Ammon's horn (tissue), 1 donor: ENCODE data around the gene SLC7A4.
"Not testable (repeated sequence)": the region's sequence is repeated elsewhere in the genome, so short reads cannot be mapped to it uniquely, and the experiment has no call there.

ENCODE experiments used
- DNase-seq: peaks from one replicate; pipeline ENCODE4 v3.0.0-alpha.2; 2016; ENCODE audit warnings: low spot score

The SLC7A4 gene

DNA sequence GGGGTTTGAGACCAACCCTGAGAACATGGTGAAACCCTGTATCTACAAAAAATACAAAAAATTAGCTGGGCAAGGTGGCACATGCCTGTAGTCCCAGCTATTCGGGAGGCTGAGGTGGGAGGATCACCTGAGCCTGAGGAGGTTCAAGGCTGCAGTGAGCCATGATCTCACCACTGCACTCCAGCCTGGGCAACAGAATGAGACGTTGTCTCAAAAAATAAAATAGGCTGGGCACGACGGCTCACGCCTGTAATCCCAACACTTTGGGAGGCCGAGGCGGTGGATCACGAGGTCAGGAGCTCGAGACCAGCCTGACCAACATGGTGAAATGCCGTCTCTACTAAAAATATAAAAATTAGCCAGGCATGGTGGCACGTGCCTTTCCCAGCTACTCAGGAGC lies 32.1 kb upstream of the SLC7A4 start:
- not testable (repeated sequence) for DNase-seq

DNA sequence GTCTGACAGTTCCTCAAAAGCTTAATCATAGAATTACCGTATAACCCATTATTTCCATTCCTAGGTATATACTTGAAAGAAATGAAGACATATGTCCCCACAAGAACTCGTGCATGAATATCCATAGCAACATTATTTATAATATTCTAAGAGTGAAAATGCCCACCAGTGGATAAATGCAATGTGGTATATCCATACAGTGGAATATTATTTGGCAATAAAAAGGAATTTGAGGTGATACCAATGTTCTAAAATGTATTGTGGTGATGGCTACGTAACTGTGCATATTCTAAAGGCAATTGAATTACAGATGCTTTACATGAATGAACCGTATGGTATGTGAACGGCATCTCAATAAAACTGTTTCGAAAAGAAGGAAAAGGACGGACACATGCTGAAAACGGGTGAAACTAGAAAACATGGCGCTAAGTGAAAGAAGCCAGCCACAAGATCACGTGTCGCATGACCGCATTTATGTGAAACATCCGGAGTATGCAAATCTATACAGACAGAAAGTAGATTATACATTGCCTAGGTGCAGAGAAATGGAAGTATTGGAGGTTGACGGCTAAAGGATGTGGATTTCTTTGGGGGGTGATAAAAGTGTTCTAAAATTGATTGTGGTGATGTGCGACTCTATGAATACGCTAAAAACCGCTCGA lies 29.4 kb upstream of the SLC7A4 start:
- DNase-seq: not testable (repeated sequence)

- not testable (repeated sequence) for DNase-seq
Observed at GRCh38 chr22:21060363-21060762, 28.0 kb upstream of the SLC7A4 start.

DNA sequence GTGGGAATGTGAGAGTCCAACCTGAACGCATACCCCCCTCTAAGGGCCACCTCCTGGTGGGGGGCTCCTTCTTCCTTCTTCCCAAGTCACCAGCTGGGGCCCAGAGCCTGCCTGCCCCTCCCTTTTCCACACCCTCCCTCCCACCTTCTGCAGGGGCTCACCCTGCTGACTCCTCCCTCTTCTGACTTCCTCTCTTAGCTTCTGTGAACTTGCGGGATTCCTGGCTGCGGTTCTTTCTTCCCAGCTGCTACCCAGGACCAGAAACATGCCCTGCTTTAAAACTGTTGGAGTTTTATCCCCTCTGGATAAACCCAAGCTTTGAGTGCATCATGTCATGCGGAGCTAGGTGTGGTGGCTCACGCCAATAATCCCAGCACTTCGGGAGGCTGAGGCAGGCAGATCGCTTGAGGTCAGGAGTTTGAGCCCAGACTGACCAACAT lies 23.5 kb upstream of the SLC7A4 start:
- DNase-seq: no peak

DNA sequence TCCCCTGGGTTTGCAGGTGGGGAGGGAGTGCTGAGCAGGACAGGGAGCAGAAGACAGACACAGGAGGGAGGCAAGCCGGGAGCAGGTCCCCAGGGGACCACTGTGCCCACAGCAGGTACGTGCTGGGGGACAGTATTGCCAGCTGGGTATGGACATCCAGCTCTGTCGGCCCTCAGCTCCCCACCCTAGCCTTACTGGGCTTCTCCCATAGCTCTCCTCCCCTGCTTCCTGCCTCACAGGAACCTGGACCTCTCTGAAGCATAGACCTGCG lies 23.1 kb upstream of the SLC7A4 start:
- no peak for DNase-seq

DNA sequence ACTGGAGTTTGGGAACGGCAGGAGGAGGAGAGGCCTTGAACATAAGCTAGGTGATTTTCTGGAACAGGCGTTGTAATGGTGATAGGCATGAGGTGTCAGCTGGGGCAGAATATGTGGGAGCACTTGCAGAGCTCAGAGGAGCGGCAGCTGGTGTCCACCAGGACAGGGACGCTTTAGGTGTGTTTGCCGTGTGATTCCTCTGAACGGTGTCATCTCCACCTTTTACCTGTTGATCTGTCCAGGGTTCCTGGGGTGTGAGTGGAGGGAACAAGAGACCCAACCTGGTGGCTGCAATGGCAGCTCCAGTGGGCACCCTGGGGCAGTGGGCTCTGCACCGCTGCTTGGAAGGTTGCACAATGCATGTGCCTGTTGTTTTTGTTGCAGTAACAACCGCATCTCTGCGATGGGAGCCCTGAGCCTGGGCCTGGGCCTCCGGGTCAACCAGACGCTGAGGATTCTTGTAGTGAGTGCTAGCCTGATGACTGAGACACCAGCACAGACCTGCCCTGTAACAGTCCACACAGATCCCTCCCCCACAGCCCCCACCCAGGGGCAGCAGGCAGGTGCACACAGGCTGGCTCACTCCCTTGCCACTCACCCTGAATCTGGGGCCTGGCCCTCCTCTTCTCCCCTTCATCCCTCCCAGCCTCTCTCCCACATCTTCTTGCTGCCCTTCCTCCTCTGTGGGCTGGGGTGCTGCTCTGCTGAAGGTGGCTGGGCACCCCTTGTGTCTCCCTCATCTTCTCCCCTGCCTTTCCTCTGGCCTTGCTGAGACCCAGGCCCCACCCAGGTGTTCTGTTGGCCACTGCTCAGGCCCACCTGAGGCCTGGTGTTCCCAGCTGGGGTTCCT lies 22.6 kb upstream of the SLC7A4 start:
- DNase-seq: no peak

DNA sequence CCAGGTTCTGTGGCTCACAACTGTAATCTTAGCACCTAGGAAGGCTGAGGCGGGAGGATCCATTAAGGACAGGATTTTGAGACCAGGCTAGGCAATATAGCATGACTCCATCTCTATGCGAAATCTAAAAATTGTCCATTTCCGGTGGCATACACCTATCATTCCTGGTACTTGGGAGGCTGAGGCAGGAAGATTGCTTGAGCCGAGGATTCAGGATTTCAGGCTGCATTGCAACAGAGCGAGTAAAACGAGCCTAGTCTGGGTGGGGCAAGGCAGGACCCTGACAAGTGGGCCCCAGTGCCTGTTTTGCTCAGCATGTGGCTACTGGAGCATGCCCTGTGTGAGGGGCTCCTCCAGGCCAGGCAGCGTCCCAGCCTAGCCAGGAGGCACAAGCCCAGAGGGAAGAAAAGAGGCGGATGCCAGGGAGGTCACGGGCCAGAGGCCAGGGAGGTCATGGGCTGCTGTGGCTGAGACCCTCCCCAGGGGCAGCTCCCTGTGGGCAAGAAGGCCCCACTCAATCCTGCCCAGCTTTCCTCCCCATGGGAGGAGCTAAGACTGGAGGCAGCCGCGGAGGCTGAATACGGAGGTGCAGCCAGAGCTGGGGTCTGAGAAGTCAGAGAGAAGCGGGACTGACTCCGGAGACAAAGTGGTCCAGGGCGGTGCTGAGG lies 21.8 kb upstream of the SLC7A4 start:
- DNase-seq: no peak

DNA sequence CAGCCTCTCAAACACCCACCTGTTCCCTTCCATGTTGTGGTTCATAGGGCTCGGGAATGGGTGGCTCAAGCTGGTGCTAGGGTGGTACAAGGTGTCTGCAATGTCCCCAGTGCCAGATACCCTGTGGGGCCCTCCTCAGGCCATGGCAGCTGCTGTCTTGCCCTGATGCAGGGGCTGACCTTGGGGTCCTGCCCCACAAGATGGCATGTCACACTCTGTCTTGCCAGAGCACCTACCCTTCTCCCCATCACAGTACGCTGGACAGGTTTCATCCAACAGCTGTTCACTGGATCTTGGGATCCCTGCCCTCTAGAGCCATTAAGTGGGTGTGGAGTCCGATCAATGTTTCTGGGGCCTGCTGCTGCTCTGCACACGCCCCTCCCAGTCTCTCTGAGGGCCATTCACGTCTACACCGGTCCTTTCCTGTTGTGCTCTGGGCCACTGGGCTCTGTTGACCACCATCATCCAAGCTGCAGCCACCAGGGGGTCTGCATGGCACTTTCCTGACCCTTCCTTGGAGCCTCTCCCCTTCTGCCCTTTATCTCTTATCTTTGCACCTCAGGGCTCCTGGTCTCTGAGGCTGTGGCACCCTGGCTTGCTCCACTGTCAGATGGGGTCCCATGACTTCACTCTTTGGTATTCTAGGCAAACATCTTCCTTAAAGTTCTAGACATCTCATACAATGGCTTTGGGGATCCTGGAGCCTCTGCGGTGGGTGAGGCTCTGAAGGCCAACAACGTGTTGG lies 20.5 kb upstream of the SLC7A4 start:
- no peak for DNase-seq

DNA sequence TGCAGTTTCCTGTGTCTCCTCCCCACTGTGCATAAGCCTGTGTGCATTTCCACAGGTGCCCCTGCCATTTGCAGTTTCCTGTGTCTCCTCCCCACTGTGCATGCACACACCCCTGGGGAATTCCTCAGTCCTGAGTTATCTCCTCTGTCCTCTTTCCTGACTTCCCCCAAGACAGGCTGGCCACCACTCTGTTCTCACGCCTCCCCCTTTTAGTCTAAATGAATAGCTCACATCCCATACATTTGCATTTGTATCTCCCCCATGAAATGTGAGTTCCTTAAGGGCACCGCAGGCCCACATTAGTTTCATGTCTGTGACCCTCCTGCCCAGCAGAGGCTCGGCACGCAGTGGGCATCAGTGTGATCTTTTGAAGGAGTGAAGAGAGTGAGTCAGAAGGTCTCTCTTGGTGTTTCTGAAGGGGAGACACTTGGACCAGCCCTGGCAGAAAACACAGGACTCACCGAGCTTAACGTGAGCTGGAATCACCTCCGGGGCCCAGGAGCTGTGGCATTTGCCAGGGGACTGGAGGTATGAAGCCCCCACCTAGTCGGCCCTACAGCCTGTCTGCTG lies 19.6 kb upstream of the SLC7A4 start:
- DNase-seq: no peak

DNA sequence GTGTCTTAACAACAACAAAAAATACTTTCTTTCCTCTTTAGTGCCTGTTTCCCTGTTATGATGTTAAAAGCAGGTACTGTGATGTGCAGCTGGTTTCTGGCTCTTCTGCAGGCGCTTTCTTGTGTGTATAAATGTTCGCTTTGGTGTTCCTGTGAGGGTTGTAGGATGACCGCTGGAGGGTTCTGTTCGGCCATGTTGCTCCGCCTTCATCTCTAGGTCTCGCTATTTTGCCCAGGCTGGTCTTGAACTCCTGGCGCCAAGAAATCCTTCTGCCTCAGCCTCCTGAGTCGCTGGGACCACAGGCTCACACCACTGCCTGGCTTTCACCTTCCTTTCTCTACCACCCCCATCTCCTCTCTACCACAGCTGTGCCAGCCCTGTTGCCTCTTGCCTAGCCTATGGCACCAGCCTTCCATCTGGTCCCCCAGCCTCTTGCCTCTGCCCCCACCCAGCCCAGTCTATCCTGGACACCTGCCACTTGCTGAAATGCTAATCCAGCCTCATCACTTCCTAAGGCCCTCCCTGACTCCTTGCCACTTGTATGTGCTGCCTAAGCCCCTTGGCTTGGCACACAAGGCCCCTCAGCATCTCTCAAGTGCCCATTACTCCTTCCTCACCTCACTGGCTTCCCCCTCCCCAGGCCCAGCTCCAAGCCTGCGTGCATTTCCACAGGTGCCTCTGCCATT lies 18.9 kb upstream of the SLC7A4 start:
- DNase-seq: no peak

- DNase-seq: not testable (repeated sequence)
Observed at GRCh38 chr22:21048965-21049364, 16.6 kb upstream of the SLC7A4 start.

DNA sequence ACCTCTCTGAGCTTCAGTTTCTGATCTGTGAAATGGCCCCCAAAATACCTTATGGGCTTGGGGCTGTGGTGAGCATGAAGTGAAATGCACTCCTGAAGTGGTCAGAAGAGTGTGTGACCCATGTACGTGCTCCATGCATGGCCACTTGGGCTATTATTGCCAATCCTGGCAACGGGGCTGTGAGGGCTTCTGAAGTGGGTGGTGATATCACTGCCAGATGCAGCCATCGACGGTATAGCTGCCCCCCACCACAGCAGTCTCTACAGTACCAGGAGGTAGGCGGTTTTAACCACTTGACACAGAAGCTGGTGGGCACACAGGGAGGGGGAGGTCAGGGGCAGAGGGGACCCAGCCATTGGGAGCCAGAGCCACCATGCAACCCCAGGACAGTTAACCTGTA lies 16.1 kb upstream of the SLC7A4 start:
- DNase-seq: not testable (repeated sequence)

DNA sequence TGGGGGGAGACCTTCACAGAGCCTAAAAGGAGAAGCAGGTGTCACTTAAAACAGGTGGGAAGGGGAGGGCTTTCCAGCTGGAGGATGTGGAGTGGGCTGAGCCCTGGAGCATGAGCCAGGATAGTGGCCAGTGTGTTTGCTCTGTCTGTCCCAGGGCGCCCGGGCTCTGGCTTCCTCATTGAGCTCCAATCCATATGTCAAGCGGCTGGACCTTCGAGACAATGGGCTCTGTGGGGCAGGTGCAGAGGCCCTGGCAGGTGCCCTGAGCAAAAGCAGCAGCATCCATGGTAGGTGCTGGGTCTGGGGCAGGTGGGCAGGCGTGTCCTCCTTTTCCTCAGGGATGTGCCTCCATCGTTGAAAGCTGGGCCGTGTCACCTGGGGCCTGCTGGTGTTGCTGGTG lies 15.4 kb upstream of the SLC7A4 start:
- DNase-seq: no peak

- no peak for DNase-seq
Observed at GRCh38 chr22:21047035-21047661, 14.8 kb upstream of the SLC7A4 start.

GRCh38 chr22:21045585-21046294 lies 13.4 kb upstream of the SLC7A4 start, which contains the start of gene LRRC74B:
LRRC74B (plus strand) TSS chr22:21045946; CDS start chr22:21045987, 41 bp downstream.
- peak; percentile 95 for DNase-seq

- DNase-seq: peak; percentile 18
Observed at GRCh38 chr22:21044931-21045584, 12.7 kb upstream of the SLC7A4 start.

- no peak for DNase-seq
Observed at GRCh38 chr22:21043860-21044535, 11.6 kb upstream of the SLC7A4 start.

DNA sequence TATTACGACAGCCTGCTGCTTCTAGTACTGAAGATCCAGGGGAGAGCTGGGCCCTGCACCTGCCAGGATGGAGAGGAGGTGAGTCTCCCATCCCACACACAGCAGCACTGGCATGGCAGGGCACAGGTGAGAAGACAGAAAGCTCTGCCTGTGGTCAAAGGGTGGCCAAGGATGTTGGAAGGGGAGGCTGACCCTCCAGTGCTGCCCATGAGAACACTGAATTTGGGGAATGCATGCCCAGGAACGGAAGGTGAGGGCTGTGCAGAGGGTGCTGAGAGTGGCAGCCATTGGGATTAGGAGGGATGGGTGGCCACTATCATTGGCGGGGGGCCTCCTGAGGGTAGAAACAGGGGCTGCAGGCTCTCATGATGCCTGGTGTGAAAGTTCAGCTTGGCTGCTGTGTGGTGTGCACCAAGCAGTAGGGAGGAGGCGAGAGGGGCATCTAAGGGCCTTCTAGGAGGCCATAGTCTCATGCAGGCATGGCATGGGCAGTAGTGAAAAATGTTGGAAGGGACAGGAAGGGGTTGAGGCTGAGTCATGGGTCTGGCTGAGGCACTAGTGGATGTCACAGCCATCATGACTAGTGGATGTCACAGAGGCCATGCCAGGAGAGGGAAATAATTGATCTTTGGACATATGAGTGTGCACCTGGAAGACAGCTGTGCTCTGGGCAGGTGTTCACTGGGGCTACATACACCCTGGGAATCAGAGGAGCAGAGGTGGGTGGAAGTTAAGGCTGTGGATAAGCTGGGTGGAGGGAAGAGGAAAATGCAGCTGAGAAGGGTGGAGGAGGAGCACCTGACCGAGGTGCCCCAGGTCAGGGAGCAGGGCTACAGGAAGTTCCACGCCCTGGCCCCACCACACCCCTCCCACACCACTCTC lies 10.9 kb upstream of the SLC7A4 start:
- DNase-seq: no peak
